Coronary artery (tissue), 2 donors: Measurements from ENCODE around the gene GSDMA.

Experiments
- DNase-seq: peaks from one replicate; pipeline ENCODE4 v3.0.0-alpha.2; 2017; ENCODE audit warnings: low spot score
- H3K27ac ChIP-seq, 2 donors: fragments of 200-600 bp; sonication (generic); one replicate each; pipeline ENCODE4 v1.5.1; 2016 to 2019
- H3K4me3 ChIP-seq: fragments of 200-600 bp; sonication (generic); 2 replicates; pipeline ENCODE4 v1.5.1; 2016; ENCODE audit warnings: mild to moderate bottlenecking, moderate library complexity
- CTCF ChIP-seq: fragments of 200-600 bp; sonication (generic); IDR thresholded peaks from one replicate; pipeline ENCODE4 v1.5.1; 2019; ENCODE audit warnings: antibody characterized with exemption

The GSDMA gene

GRCh38 chr17:39929646-39930407 is 33.0 kb upstream of the GSDMA start:
- no peak for DNase-seq
- TF ChIP-seq CTCF, result no peak
- peak overlapping the region; percentile 12 for H3K4me3 ChIP-seq
- peak overlapping the region; percentile 95 for H3K27ac ChIP-seq

- no peak for TF ChIP-seq CTCF
- no peak for DNase-seq
- peak overlapping the region; percentile 38 to 46 for H3K27ac ChIP-seq
- H3K4me3 ChIP-seq, result no peak overlapping the region
Observed at GRCh38 chr17:39933912-39934311, 28.9 kb upstream of the GSDMA start.

- Histone ChIP-seq H3K4me3 (no peak overlapping the region), H3K27ac (peak overlapping the region in 1 of 2 donors; percentile 38)
Observed at GRCh38 chr17:39934324-39934723, 28.5 kb upstream of the GSDMA start.

GRCh38 chr17:39935909-39936308 is 26.9 kb upstream of the GSDMA start:
- Histone ChIP-seq H3K27ac (no peak overlapping the region), H3K4me3 (no peak overlapping the region)
- no peak for DNase-seq
- TF ChIP-seq CTCF, result no peak

More at GRCh38 chr17:39934324-39934723, 28.5 kb upstream of the GSDMA start:
- no peak for TF ChIP-seq CTCF
- DNase-seq, result no peak

GRCh38 chr17:39937447-39937846 is 25.4 kb upstream of the GSDMA start:
- no peak overlapping the region for H3K27ac ChIP-seq
- H3K4me3 ChIP-seq, result no peak overlapping the region
- DNase-seq, result no peak
- TF ChIP-seq CTCF, result no peak

- no peak for DNase-seq
- Histone ChIP-seq H3K4me3 (no peak overlapping the region), H3K27ac (no peak overlapping the region)
- no peak for TF ChIP-seq CTCF
Observed at GRCh38 chr17:39938140-39938869, 24.5 kb upstream of the GSDMA start.

- no peak for DNase-seq
- no peak for TF ChIP-seq CTCF
- H3K4me3 ChIP-seq, result no peak overlapping the region
- no peak overlapping the region for H3K27ac ChIP-seq
Observed at GRCh38 chr17:39939106-39939505, 23.7 kb upstream of the GSDMA start.
